HG03095 (cell line): Measurements from ENCODE around the gene PELI3.
A peak's percentile ranks its signal among the peaks of the same experiment; 100 is the strongest.

Experiments used
- ATAC-seq: cut with Tn5 transposase; IDR thresholded peaks from one replicate; pipeline ENCODE4 v1.9.1; 2021; ENCODE audit warnings: moderate library complexity; ENCODE audit not compliant: unreplicated experiment

The PELI3 gene

GRCh38 chr11:66473608-66474515 lies 7.2 kb downstream of the PELI3 start:
- ATAC-seq: no peak

DNA sequence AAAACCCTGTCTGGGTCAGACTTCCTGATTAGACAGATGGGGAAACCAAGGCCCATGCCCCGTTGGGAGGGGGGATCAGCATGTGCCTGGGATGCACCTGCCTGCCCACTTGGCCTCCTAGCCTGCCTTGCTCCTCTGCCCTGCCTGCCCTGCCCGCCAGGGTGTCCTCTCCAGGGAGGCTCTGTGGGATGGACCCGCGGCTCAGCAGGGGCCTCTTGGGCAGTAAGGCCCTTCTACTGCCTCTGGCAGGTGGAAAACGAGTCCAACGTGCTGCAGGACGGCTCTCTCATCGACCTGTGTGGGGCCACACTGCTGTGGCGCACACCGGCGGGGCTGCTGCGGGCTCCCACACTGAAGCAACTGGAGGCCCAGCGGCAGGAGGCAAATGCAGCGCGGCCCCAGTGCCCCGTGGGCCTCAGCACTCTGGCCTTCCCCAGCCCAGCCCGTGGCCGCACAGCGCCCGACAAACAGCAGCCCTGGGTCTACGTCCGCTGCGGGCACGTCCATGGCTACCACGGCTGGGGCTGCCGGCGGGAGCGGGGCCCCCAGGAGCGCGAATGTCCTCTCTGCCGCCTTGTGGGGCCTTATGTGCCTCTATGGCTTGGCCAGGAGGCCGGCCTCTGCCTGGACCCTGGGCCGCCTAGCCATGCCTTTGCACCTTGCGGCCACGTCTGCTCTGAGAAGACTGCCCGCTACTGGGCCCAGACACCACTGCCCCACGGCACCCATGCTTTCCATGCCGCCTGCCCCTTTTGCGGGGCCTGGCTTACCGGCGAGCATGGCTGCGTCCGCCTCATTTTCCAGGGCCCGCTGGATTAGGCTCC lies 8.9 kb downstream of the PELI3 start:
- no peak for ATAC-seq

- ATAC-seq: no peak
These were observed 9.6 kb downstream of the PELI3 start for GRCh38 chr11:66476173-66476840.

DNA sequence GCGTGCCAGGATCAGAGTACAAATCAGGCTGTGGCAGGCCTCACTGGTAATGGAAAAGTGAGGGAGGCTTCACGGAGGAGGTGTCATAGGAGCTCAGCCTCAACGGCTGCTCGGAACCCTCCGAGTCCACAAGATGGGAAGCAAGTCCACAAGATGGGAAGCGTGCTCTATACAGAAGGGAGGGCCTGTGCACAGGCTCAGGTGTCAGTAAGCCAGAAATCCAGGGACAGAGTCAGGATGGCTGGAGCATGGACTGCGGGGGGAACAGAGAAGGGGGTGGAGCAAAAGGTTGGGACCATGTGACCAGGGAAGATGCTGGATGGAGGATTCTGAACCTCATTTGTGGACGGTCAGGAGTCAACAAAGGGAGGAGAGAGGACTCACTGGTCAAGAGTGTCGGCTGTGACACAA lies 10.1 kb downstream of the PELI3 start:
- ATAC-seq: no peak

DNA sequence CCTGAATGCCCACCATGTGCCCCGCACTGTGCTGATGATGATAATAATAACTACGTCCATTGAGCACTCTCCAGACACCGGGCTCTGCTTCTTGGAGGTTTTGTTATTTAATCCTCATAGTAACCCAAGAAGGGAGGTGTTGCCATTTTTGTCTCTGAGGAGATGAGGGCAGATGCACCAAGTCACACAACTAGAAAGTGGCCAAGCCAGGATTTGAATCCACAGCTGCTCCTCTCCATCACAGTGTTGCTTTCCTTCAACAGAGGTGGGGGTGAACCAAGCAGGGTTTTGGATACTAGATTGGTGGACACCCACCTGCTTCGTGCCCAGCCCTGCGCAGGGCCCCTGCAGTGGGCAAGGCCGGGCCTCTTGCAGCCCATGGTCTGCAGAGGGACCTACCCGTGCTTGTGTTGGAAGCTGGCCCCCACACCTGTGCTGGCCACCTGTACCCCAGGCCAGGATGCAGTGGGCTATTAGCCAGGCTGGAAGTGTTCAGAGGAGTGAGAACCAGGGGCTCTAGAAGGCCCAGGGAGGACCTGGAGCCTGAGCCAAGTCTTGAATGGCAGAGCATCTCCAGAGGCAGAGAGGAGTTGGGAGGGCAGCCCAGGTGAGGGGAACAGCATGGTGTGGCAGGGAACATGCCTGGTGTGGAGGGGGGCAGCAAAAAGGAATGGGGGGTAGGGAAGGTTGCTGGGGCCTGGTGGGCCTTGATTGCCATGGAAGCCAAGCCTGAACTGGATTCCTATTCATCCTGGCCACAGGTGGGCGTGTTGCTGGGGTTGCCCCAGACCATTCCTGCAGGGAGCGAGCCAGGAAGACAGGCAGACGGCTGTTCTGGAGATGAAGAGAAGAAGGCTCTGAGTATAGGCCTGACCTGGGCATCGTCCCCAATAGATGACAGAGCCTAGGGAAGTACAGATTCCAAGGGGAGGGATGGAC lies 10.8 kb downstream of the PELI3 start:
- ATAC-seq: no peak

DNA sequence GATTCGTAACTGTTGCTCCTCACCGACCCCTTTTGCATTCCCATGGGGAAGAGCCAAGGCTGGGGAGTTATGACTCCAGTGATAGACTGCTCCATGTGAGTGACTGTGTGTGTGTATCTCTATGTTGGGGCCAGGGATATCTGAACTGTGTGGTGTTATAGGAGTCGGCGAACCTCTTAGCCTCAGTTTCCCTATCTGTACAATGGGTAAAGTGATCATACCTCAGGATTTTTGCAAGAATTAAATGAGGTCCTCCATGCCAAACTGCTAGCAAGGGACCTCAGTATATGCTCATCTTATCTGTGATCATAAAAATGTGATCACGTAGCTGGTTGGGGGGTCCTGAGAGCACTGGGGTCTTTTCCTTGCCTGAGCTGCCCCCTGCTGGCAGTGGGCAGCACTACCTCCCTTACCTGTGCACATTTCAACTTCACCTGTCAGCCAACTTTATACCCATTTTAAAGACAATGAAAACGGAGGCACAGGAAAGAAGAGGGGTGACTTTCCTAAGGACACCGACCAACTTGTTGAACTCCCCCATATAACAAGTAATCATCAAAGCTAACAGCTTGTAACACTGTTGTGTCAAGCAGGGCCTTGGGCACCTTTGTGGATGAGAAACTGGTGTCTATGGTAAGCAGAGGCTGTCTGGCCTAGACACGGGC lies 12.2 kb downstream of the PELI3 start:
- ATAC-seq: no peak

DNA sequence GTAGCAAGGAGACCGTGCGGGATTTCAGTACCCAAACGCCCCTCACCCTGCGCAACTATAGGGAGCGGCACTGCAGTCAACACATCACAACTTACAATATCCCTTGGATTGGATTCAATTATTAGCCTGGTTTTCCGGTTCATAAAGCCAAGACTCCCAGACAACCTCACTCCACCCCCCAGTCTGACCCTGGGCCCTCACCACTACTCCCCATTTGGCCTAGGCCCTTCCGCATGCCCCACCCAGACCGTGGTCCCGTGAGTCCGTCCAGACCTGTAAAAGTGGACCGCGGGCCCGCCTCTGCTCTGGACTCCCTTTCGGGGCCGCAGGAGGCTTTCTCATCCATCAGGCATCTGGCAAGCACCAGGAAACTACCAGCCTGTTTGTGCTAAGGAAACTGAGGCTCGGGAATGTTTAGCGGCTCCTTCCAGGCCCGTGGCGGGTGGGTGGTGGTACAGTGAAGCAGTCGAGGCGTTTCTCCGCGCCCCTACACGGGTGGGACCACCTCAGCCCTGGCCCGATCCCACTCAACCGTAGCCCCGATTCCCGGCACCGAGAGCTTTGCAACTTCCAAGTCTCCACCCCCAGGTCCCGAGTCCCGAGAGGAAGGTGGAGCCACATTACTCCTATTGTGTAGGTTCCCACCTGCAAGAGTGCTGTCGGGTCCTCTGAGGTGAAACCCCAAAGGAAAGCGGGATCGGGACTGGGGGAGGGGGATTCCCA lies 12.8 kb downstream of the PELI3 start:
- ATAC-seq: no peak

GRCh38 chr11:66480117-66480938 lies 13.6 kb downstream of the PELI3 start, which contains the start of gene DPP3:
TSS of gene DPP3 (plus strand) at chr11:66480434. CDS start at chr11:66482201, 1,767 bp downstream.
- ATAC-seq: peak; percentile 81

- no peak for ATAC-seq
These were observed 18.2 kb downstream of the PELI3 start for GRCh38 chr11:66484806-66485380.

DNA sequence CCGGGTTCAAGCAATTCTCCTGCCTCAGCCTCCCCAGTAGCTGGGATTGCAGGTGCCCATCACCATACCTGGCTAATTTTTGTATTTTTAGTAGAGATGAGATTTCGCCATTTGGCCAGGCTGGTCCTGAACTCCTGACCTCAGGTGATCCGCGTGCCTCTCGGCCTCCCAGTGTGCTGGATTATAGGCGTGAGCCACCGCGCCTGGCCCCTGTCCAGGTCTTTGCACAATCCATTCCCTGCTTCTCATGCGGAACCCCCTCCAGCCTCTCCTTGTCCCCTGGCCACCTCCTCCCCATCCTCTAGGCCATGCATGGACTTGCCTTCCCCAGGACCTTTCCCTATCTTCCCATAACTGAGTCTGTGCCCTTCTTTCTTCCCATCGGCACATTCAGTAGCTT lies 22.3 kb downstream of the PELI3 start:
- no peak for ATAC-seq

DNA sequence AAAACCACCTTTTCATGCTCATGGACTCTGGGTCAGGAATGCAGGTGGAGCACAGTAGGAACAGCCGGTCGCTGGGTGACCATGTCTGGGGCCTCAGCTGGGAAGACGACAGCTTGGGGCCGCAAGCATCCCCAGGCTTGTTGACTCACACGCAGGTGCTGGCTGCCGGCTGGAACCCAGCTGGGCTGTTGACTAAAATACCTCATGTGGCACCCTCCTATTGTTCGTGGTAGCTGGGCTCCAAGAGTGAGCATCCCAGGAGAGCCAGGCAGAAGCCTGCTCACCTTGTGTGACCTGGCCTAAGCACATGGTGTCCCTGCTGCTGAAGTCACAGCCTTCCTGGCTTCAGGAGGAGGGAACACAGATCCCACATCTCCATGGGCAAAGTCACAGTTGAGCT lies 22.9 kb downstream of the PELI3 start:
- no peak for ATAC-seq

- ATAC-seq: no peak
These were observed 24.7 kb downstream of the PELI3 start for GRCh38 chr11:66491315-66491935.

- no peak for ATAC-seq
These were observed 25.6 kb downstream of the PELI3 start for GRCh38 chr11:66492161-66492865.

- ATAC-seq: no peak
These were observed 26.4 kb downstream of the PELI3 start for GRCh38 chr11:66493130-66493529.

- ATAC-seq: no peak
These were observed 27.8 kb downstream of the PELI3 start for GRCh38 chr11:66494458-66494857.

DNA sequence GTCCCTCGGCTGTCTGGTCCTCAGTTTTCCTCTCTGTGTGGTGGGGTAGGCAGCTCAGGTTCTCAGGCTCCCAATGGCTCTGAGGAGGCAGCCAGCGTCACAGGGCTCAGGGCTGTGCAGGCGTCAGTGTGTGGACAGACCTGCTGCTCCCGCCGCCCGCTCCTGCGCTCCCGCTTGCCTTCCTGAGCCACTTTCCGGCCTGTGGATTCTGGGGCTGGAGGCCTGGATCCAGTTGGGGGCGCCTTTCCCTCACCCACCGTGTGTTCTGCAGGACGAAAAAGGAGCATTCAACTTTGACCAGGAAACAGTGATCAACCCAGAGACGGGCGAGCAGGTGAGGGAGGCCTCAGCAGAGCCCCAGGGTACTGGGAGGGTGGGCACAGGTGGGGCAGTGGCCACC lies 28.2 kb downstream of the PELI3 start:
- no peak for ATAC-seq

- no peak for ATAC-seq
These were observed 28.7 kb downstream of the PELI3 start for GRCh38 chr11:66495401-66495854.
